GM18499 (cell line): ENCODE data around the gene CD2AP.
"Not testable (repeated sequence)": the region's sequence is repeated elsewhere in the genome, so short reads cannot be mapped to it uniquely, and the experiment has no call there.

Experiments used
- ATAC-seq: cut with Tn5 transposase; IDR thresholded peaks from one replicate; pipeline ENCODE4 v1.9.1; 2021; ENCODE audit warnings: moderate number of reproducible peaks; ENCODE audit not compliant: insufficient read depth, unreplicated experiment

CD2AP gene

DNA sequence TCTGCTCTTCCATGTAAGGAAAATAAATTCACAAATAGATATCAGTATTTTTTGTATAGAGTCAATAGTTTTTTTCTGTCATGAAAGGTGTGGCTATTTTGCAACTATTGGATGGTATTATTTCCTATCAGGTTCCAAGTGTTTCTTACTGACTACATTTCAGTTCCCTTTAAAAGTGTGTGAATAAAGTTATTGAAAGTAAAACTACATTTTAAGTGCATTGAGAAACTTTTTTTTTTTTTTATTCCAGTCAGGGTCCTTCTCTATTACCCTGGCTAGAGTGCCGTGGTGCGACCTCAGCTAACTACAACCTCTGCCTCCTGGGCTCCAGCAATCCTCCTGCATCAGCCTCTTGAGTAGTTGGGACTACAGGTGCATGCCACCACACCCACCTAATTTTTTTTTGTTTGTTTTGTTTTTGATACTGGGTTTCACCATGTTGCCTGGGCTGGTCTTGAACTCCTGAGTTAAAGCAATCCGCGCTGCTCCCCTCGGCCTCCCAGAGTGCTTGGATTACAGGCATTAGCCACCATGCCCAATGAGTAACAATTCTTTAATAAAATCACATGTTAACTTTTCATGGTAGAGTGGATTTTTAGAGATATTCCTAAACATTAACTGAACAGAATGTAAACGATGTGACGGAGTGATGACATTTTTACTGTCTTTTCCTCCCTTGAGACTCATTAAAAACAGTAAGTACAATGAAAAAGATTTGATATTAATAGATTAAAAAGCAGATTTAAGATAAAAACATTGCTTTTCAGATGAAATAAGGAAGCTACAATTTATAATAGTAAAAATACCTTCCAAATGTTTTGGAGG lies 151.1 kb downstream of the CD2AP start:
- ATAC-seq = no peak

DNA sequence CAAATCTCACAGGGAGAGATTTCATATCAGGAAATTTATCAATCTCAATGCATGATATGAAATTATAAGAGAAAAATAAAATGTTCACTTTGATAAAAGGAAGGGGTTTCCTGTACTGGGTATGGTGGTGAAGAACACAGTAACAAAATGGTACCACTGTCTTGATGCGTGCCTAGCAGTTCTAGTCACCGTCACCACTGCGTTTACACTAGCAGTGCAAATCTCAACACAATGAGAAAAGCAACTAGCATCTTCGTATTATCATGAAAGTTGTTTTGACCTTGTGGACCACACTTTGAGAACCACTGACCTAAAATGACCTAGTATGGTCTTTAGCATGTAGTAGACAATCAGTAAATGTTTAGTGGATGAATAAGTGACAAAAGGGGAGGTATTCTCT lies 152.4 kb downstream of the CD2AP start:
- ATAC-seq = no peak

DNA sequence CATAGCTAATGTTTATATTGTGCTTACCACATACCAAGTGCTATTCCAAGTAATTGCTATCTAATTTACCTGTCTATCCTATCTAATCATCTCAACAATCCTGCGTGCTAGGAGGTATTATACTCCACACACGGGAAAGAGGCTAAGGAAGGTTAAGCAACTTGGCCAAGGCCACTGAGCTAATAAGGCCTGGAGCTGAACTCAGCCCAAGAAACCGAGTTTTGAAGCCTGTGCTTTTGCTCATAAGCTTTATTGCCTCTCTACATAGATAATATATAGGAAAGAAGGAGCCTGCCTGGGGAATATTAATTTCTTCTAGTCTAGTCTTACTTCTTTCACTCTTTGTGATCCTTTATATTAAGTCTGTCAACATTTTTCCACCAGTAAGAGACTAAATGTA lies 153.0 kb downstream of the CD2AP start:
- ATAC-seq = no peak

DNA sequence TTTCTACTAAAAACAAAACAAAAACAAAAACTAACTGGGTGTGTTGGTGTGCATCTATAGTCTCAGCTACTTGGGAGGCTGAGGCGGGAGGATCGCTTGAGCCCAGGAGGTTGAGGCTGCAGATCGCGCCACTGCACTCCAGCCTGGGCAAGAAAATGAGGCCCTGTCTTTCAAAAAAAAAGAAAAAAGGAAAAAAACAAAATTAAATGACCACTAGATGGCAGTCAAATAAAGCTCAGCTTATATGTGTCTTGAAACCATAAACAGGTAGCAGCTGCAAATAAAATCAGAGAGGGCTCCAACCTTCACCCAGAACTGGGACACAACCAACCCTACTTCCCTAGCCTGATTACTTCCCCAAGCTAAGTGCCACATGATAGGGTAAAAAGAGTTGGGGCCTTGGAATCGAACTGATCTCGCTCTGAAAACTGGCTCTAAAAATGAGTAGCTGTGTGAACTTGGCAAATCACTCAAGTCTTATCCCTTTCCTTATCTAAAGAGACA lies 153.7 kb downstream of the CD2AP start:
- ATAC-seq = peak; percentile 79

DNA sequence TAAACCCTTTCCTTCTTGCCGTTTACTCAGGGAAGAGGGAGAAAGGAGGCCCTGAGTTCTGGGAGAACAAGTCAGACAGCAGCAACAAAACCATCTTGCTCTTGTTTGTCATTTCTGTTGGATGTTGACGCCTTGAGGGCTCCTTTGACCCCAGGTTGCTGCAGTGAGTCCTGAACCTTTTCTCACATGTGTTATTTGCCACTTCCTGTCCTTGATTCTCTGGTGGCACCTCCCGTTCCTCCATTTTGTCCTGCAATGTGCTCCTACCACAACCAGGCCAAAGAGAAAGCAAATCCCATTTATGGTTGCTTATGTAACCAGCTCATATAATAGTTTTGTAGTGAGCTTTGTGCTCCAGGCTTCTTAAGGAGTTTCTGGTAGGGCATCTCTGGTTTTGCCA lies 154.2 kb downstream of the CD2AP start:
- no peak for ATAC-seq

DNA sequence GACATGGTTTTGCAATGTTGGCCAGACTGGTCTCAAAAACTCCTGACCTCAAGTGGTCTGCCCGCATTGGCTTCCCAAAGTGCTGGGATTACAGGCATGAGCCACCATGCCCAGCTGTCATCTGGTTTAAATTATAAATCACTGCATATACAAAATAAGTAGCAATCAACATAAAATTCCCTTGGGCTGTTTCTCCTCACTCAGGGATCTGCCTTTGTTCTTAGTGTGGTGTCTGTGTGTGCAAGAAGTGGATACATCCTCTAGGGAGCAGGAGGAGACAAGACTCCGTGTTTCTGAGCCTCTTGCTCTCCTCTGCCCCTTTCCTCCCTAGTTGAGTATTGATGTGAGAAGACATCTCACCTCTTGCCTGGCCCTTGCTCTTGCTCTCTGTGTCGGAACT lies 155.6 kb downstream of the CD2AP start:
- ATAC-seq = no peak

DNA sequence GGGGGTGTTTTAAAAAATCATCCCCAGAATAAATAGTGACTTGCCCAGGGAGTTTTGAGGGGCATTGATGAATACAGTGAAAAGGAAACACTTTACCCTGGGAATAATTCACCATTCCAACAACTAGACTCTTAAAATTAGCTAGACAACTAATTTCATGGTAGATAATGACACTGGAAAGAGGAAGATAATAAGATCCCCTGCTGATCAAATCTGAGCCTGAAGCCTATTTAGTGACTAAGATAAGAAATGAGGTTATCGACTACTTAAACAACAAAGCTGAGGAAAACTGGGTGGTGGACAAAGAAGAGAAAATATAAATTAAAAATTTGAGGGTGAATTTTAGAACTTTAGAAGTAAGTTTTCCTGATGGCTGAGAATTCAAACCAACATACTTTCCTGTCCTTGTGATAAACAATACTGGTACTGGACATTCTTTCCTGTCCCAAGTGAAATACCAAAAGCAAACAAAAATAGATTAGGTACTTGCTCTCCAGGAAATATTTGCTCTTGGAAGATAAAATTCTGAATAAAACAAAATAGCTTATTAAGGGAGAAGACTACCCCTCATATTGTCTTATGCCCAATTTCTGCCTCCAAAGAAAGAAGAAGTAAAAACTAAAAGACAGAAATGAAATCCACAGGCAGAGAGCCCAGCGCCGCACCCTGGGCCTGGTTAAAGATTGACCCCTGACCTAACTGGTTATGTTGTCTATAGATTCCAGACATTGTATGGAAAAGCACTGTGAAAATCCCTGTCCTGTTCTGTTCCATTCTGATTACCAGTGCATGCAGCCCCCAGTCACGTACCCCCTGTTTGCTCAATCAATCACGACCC lies 156.8 kb downstream of the CD2AP start:
- no peak for ATAC-seq

DNA sequence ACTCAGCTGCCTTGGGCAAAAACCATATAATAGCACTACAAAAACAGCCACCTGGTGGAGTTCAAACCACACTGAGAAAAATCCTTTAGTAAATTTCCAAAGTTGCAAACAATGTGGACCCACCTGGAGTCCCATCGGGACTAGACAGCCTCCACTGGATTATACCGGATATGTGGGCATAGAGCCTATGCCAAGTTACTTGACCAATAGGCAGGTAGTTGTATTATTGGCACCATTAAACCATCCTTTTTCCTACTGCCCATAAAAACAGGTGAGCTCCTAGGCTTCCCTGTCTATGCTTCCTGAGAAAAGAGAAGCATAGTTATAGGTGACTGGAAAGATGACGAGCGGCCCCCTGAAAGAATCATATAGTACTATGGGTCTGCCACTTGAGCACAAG lies 169.1 kb downstream of the CD2AP start:
- no peak for ATAC-seq

DNA sequence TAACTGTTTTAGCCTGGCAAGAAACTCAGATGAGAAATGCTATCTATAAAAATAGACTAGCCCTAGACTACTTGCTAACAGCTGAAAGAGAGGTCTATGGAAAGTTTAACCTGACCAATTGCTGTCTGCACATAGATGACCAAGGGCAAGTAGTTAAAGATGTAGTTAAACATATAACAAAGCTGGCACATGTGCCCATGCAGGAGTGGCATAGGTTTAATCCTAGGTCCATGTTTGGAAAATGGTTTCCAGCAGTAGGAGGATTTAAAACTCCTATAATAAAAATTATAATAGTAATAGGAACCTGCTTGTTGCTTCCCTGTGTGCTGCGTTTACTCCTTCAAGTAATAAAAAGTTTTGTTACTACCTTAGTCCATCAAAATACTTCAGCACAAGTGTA lies 169.6 kb downstream of the CD2AP start:
- ATAC-seq = no peak

DNA sequence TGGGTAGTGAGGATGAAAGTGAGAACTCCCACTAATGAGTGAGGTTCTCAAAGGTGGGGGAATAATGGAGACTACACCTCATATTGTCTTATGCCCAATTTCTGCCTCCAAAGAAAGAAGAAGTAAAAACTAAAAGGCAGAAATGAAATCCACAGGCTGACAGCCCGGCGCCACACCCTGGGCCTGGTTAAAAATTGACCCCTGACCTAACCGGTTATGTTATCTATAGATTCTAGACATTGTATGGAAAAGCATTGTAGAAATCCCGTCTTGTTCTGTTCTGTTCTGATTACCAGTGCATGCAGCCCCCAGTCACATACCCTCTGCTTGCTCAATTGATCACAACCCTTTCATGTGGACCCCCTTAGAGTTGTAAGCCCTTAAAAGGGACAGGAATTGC lies 170.0 kb downstream of the CD2AP start:
- ATAC-seq = not testable (repeated sequence)

DNA sequence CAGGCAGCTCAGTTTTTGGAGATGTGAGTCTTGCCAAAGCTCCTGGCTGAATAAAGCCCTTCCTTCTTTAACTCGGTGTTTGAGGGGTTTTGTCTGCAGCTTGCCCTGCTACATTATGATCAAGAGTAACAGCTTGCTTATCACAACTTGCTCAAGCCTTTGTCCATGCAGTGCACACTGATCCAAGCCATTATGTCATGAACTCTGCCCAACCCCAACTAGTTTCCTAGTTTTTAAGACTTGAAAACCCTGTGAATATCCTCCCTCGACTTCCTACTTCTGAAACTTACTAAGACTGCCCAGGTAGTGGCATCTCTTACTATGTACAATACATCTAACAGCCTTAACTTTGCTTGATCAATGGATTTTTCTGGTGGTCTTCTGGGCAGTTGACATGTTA lies 170.4 kb downstream of the CD2AP start:
- ATAC-seq = no peak

DNA sequence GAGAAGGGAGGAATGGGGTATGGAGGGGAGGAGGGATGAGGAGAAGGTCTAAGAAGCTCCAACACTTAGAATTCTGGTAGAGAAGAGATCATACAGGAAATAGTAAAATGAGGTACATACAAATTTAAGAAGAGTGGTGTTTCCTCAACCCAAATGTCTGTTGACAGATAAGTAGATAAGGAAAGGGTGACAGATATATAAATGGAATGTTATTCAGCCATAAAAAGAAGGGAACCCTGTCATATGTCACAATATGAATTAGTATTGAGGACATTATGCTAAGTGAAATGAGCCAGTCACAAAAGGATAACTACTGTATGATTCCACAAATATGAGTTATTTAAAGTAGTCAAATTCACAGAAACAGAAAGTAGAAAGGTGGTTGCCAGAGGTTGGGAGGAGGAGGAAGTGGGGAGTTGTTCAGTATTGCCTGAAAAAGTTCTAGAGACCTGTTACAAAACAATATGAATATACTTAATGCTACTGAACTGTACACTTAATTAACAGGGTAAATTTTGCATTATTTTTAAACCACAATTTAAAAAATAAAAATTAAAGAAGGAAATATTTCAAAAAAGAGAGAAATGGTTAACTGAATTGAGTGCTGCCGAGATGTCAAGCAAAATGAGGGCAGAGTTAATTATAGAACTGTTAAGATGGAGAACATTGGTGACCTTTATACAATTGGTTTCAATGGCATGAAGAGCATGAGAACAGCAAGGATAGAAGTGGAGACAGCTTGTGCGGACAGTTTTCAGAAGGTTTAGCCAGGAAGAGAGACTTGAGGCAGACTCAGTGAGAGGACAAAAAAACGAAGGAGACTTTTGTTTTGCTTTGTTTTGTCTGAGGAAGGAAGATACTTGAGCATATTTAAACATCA lies 173.2 kb downstream of the CD2AP start:
- no peak for ATAC-seq

DNA sequence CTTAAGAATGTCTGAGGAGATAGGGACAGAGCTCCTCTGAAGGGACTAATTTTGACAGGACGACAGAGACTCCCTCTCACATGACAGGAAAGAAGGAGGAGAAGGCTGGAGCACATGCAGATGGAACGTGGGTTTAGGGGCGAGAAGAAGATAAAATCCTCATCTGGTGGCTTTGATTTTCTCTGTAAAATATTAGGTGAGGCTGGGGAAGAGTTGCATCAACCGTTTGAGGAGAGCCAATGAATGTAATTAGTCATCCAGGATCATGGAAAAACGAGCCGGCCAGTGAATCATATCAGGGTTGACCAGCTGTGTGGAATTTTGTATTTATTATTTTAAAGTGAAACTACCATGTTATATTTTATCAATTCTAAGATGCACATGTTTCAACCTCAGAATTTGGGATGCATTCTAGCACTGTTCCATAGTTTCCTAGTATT lies 173.9 kb downstream of the CD2AP start:
- ATAC-seq = no peak

DNA sequence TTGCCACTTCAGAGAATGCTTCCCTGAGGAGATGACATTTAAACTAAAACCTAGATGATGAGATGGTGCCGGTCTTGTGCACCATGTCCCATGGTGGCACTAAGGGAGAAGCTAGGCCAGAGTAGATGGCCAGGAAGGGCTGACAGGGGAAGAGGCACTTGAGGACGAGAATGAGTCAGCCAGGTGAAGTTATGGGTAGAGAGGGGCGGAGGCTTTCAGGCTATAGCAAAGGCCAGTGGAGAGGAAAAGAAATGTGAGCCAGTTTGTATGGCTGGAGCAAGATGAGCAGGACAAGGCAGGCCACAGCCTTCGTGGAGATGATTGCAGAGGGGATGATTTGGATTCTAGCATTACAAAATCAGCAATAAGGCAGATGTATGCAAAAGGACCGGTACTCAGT lies 176.1 kb downstream of the CD2AP start:
- no peak for ATAC-seq

DNA sequence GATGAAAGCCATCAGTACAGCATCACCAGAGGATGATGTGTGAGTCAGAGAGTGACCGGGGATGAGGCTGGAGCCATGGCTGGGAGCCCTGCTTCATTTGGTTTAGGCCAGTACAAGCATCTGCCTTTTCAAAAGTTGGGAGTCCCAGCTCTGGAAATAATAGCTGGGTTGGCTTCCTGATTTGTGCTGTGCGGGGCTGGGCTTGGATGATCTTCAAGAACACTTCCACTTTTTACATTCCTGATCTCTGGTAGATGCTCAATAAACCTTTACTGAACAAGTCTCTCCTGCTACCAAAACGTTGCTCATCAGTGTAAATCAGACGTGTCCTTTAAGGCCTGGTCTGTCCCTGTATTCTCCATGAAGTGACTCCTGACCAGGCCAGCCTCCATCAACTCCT lies 176.7 kb downstream of the CD2AP start:
- no peak for ATAC-seq

DNA sequence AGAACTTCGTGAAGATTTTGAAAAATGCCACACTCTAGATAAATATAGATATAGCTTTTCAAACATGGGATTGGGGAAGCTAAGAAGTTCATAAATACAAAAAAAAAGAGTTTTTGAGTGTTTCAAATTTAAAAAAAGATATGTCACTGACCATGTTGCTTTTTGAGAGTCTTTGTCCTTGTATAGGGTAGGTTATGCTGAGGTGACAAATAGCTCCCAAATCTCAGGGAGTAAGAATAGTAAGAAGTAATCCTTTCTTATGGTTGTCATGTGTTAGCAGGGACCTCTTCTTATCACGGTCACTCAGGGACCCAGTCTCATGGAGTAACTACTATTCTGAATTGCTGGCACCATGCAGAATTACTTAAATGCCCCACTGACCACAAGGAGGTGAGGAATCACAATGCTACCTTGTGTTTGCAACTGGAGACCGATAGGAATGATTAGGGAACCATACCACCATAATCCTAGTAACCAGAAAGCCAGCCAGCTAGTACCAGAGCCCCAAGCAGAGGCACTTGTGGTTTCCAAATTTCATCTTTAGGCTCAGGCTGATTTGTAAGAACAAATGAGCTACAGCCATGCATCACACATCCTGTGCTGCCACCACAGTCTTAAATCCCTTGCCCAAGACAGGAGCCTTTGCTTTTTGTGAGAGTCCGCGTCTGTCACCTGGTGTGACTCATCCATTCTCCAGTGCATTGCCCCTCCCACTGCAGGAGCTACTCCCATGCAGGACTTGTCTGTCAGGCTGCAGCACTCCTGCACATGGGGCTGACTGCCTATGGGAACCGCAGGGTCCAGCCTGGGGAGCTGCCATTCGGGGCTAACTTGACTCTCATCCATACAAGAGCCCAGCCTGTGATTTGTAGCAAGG lies 178.4 kb downstream of the CD2AP start:
- ATAC-seq = no peak

DNA sequence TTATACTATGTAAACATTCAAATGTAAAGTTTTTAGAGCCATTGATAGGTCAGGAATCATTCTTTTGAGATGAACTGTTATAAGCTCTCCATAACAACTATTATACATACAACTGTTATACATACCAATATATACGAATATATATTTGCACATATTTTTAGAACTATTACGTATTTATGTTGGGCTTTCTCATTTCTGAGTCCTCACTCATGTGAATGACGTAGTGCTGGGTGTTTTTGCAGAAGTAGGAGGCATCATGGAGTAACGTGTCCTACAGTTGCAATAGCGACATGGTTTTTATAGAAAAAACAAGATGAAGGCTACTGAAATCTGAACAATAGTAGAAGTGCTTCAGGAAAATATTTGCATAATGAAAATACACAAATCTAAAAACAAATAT lies 184.4 kb downstream of the CD2AP start:
- ATAC-seq = no peak

DNA sequence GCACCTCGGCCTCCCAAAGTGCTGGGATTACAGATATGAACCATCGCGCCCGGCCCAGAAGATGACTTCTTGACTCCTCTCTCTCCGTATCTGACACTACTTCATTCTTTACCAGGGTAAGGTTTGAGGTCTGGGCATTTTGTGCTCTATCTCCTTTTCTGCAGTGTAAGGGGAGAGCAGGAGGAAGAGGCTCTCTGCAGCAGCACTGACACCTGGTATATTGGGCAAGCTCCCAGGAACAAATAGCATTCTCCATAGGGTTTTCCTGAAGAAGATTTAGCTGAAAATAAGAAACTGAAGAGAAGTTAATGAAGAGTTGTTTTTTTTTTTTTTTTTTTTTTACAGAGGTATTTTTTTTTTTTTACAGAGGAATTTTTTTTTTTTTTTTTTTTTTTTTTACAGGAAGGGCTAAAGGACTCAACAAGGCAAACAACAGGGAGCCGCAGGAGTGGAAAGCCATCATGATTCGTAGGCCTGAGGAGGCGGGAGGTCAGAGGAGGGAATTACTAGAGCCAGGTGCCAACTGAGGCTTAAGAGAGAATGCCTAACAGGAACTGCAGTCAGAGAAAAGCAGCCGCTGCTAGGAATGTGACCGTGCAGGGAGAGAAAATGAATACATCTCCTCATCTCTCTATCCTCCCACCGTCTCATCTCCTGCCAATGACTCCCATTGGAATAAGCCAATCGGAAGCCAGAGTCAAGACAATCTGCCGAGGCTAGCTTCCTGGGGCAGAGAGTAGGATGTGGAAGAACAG lies 186.1 kb downstream of the CD2AP start:
- ATAC-seq = no peak

DNA sequence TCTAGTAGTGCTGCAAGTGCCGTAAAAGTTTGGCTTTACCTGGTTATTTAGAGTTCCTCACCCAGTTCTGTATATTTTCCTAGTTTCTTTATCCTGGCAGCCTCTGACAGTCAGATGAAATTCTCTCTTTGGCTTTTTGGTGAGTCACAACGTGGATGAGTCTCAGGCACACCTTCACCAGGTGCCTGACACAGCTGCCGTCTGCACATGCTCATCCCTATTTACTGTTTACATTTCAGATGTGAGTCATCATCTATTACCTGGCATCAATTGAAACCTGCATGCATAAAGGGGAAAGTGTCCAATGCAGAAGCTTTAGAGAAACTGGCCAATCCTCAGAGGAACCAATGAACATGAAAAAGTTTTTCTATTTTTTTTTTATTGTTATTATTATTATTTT lies 187.5 kb downstream of the CD2AP start:
- no peak for ATAC-seq
